ENCODE results near the gene SERPINA9. TPM values are rescaled to one million over a fixed set of nuclear protein-coding genes. Genes with fewer than 3 reads are reported as not detected.

SERPINA9 gene
- total RNA-seq, 1 experiment from 2014 or later = not detected

GRCh38 chr14:94449930-94450329, 26.1 kb downstream of the SERPINA9 start:
- RAD21 ChIA-PET (ENCODE audit: low non-redundant PET in 1 of 2, low total read pairs in 2 of 2, uncharacterized antibody in 2 of 2, unreplicated experiment in 2 of 2) = no interaction called here
- Histone ChIP-seq H3K79me2 (ENCODE audit: insufficient read depth, low read length) (no peaks in the 10 kb centered on the region), H4K20me1 (ENCODE audit: insufficient read depth) (no peaks in the 10 kb centered on the region), H3K27me3 (ENCODE audit: insufficient read depth, low read length) (peaks cover 72% of the 10 kb centered on the region), H3K9me2 (ENCODE audit: insufficient read depth) (no peaks in the 10 kb centered on the region), H2AFZ (ENCODE audit: low read depth, low read length, poor library complexity, severe bottlenecking) (no peak overlapping the region), H3K9ac (ENCODE audit: low read length) (no peak overlapping the region), H3K9me3 (ENCODE audit: control insufficient read depth in 1 of 2, insufficient read depth in 1 of 2, low read depth in 1 of 2, low read length in 2 of 2) (no peaks in the 10 kb centered on the region), H3K27ac (ENCODE audit: low read depth, low read length) (no peak overlapping the region), H3K36me3 (ENCODE audit: control insufficient read depth in 1 of 2, insufficient read depth in 2 of 2, low read length in 2 of 2) (no peaks in the 10 kb centered on the region), H3K4me3 (replicated peaks in 1 of 2; ENCODE audit: low read depth in 1 of 2, low read length in 2 of 2) (no peak overlapping the region), H3K4me2 (ENCODE audit: low read length) (no peak overlapping the region), H3K4me1 (ENCODE audit: control insufficient read depth in 1 of 2, insufficient read depth in 2 of 2, low read length in 2 of 2) (no peaks in the 10 kb centered on the region)
- TF ChIP-seq TCF7L2 (IDR thresholded peaks at IDR 0.05; ENCODE audit: borderline replicate concordance, extremely low read depth, insufficient read depth, insufficient read length) (no peak), EGR1 (IDR thresholded peaks at IDR 0.05; ENCODE audit: low read depth) (no peak), POLR2AphosphoS5 (IDR thresholded peaks at IDR 0.05; ENCODE audit: low read depth, low read length) (no peak), JUND (IDR thresholded peaks at IDR 0.05) (no peak), SIN3A (IDR thresholded peaks at IDR 0.05; ENCODE audit: low read depth) (no peak), SP1 (IDR thresholded peaks at IDR 0.05; ENCODE audit: low read depth) (no peak), CBX3 (IDR thresholded peaks at IDR 0.05; ENCODE audit: low read depth) (no peak), CTCF (IDR thresholded peaks at IDR 0.05 in 2 of 3, conservative IDR thresholded peaks at IDR 0.05 in 1 of 3; ENCODE audit: borderline replicate concordance in 1 of 3, insufficient read depth in 1 of 3, low read depth in 2 of 3, low read length in 2 of 3) (no peak), MAX (IDR thresholded peaks at IDR 0.05) (no peak), YY1 (IDR thresholded peaks at IDR 0.05; ENCODE audit: extremely low read depth, insufficient replicate concordance, low read depth, low read length) (no peak), ELF1 (IDR thresholded peaks at IDR 0.05; ENCODE audit: borderline replicate concordance, low read depth) (no peak), FOSL1 (IDR thresholded peaks at IDR 0.05; ENCODE audit: low read depth) (no peak), SRF (IDR thresholded peaks at IDR 0.05; ENCODE audit: low read depth) (no peak), EZH2 (IDR thresholded peaks at IDR 0.05) (no peak), RAD21 (IDR thresholded peaks at IDR 0.05; ENCODE audit: low read depth) (no peak)
- TF ChIP-seq, protein P1, sequence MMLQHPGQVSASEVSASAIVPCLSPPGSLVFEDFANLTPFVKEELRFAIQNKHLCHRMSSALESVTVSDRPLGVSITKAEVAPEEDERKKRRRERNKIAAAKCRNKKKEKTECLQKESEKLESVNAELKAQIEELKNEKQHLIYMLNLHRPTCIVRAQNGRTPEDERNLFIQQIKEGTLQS (IDR thresholded peaks at IDR 0.05) = no peak
- TF ChIP-seq, protein P2, sequence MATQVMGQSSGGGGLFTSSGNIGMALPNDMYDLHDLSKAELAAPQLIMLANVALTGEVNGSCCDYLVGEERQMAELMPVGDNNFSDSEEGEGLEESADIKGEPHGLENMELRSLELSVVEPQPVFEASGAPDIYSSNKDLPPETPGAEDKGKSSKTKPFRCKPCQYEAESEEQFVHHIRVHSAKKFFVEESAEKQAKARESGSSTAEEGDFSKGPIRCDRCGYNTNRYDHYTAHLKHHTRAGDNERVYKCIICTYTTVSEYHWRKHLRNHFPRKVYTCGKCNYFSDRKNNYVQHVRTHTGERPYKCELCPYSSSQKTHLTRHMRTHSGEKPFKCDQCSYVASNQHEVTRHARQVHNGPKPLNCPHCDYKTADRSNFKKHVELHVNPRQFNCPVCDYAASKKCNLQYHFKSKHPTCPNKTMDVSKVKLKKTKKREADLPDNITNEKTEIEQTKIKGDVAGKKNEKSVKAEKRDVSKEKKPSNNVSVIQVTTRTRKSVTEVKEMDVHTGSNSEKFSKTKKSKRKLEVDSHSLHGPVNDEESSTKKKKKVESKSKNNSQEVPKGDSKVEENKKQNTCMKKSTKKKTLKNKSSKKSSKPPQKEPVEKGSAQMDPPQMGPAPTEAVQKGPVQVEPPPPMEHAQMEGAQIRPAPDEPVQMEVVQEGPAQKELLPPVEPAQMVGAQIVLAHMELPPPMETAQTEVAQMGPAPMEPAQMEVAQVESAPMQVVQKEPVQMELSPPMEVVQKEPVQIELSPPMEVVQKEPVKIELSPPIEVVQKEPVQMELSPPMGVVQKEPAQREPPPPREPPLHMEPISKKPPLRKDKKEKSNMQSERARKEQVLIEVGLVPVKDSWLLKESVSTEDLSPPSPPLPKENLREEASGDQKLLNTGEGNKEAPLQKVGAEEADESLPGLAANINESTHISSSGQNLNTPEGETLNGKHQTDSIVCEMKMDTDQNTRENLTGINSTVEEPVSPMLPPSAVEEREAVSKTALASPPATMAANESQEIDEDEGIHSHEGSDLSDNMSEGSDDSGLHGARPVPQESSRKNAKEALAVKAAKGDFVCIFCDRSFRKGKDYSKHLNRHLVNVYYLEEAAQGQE (IDR thresholded peaks at IDR 0.05; ENCODE audit: low read depth) = no peak
- ATAC-seq (no peak), DNase-seq (ENCODE audit: low read depth, low spot score) (no peak)
- POLR2A ChIA-PET = no interaction called here
- CTCF ChIA-PET = interaction anchor here (1.3 kb wide), 1 partner anchor 37 kb away, joined by 4 read pairs; no protein-coding TSS in a partner anchor
- no TSS peak for BruUV-seq (replicated peaks)
- intact Hi-C loops (cut with micrococcal nuclease) = no loop called here
